Activated CD8-positive, alpha-beta T cell treated with anti-CD3 and anti-CD28 coated beads for 36 hours (primary cell): ENCODE results near the gene ABCD1. TPM values are rescaled to one million over a fixed set of nuclear protein-coding genes. Genes with fewer than 3 reads are reported as not detected.

Experiments used
- ATAC-seq: fragments of 200-7000 bp; cut with Tn5 transposase; one replicate; pipeline ENCODE4 v1.10.0; 2021; ENCODE audit warnings: mild to moderate bottlenecking, moderate library complexity
- CTCF ChIA-PET: fragments of 350-600 bp; sonication (Branson Sonifier 250); formaldehyde crosslinking; loops from one replicate; lab custom pipeline; 2021; ENCODE audit warnings: antibody characterized with exemption; lab: Charles Lee
- POLR2A ChIA-PET: fragments of 350-600 bp; sonication (Branson Sonifier 250); formaldehyde crosslinking; loops from one replicate; lab custom pipeline; 2021; ENCODE audit warnings: antibody characterized with exemption; lab: Charles Lee
- DNase-seq: peaks from one replicate; pipeline ENCODE4 v3.0.0-alpha.2; 2020
- H3K27ac Mint-ChIP-seq: one replicate; pipeline ENCODE4 v1.8.0; 2021; ENCODE audit warnings: mild to moderate bottlenecking, mixed read lengths
- H3K27me3 Mint-ChIP-seq: one replicate; pipeline ENCODE4 v1.8.0; 2021; ENCODE audit warnings: mixed read lengths
- H3K36me3 Mint-ChIP-seq: one replicate; pipeline ENCODE4 v1.8.0; 2021; ENCODE audit warnings: low read depth, mixed read lengths
- H3K4me1 Mint-ChIP-seq: one replicate; pipeline ENCODE4 v1.8.0; 2021; ENCODE audit warnings: low read depth, mixed read lengths
- H3K4me3 Mint-ChIP-seq: one replicate; pipeline ENCODE4 v1.8.0; 2021; ENCODE audit warnings: mild to moderate bottlenecking, moderate library complexity, mixed read lengths
- H3K9me3 Mint-ChIP-seq: one replicate; pipeline ENCODE4 v1.8.0; 2021; ENCODE audit warnings: mixed read lengths
- CTCF ChIP-seq: fragments of 200-600 bp; IDR thresholded peaks from one replicate; pipeline ENCODE4 v1.8.0; 2022; ENCODE audit warnings: antibody characterized with exemption, mild to moderate bottlenecking
- intact Hi-C: fragments of 100-400 bp; cut with micrococcal nuclease; formaldehyde crosslinking; loops from one replicate; pipeline ENCODE4 v1.10.0; 2022
- total RNA-seq, 2 experiments: library from RNA; stranded (reverse); gene quantifications; one replicate each; pipeline ENCODE4 v1.2.3, GENCODE V29; 2021

The ABCD1 gene
- total RNA-seq, 2 experiments from 2014 or later: 3.9 to 4.4 TPM

- DNase-seq (peak; percentile 27), ATAC-seq (peak; percentile 1)
- H3K27me3 Mint-ChIP-seq: no peaks in the 10 kb centered on the region
- peaks cover 19% of the 10 kb centered on the region for H3K4me1 Mint-ChIP-seq
- no peak for TF ChIP-seq CTCF
- peaks cover 18% of the 10 kb centered on the region for H3K36me3 Mint-ChIP-seq
- peak overlapping the region; percentile 65 for H3K4me3 Mint-ChIP-seq
- ChIA-PET POLR2A (interaction anchor here (1.2 kb wide), 1 partner anchor 69 kb away, joined by 3 read pairs; the partner anchor contains the start of genes IDH3G and SSR4), CTCF (no interaction called here)
- H3K27ac Mint-ChIP-seq: no peak overlapping the region
- intact Hi-C loops: no loop called here
- no peaks in the 10 kb centered on the region for H3K9me3 Mint-ChIP-seq
Measured at GRCh38 chrX:153725039-153725831, 579 bp downstream of the ABCD1 start.

GRCh38 chrX:153725832-153726285 is 1.2 kb downstream of the ABCD1 start:
- Mint-ChIP-seq H3K27ac (no peak overlapping the region), H3K36me3 (peaks cover 13% of the 10 kb centered on the region), H3K4me3 (peak overlapping the region; percentile 56), H3K27me3 (no peaks in the 10 kb centered on the region), H3K4me1 (peaks cover 17% of the 10 kb centered on the region), H3K9me3 (no peaks in the 10 kb centered on the region)
- POLR2A ChIA-PET: interaction anchor here (0.6 to 1.2 kb wide), 2 partner anchors 68 to 163 kb away, joined by 3 to 4 read pairs; partner anchors contain the start of genes IDH3G and SSR4
- no peak for ATAC-seq
- DNase-seq: no peak
- CTCF ChIA-PET: no interaction called here
- TF ChIP-seq CTCF: no peak
- intact Hi-C loops: no loop called here

- no peak for ATAC-seq
- CTCF ChIA-PET: interaction anchor here (1.1 kb wide), 1 partner anchor 28 kb away, joined by 3 read pairs; no protein-coding TSS in a partner anchor
Measured at GRCh38 chrX:153726286-153727122, 1.8 kb downstream of the ABCD1 start.

GRCh38 chrX:153727123-153727931 is 2.7 kb downstream of the ABCD1 start:
- ChIA-PET POLR2A (no interaction called here), CTCF (interaction anchor here (1.0 to 1.1 kb wide), 2 partner anchors 27 to 37 kb away, joined by 3 read pairs; partner anchors contain the start of gene PLXNB3)
- peaks cover 21% of the 10 kb centered on the region for H3K4me1 Mint-ChIP-seq
- H3K9me3 Mint-ChIP-seq: peaks cover 5% of the 10 kb centered on the region
- ATAC-seq (no peak), DNase-seq (no peak)
- TF ChIP-seq CTCF: no peak
- peaks cover 10% of the 10 kb centered on the region for H3K36me3 Mint-ChIP-seq
- H3K27ac Mint-ChIP-seq: no peak overlapping the region
- H3K27me3 Mint-ChIP-seq: no peaks in the 10 kb centered on the region
- intact Hi-C loops: no loop called here
- peak overlapping the region; percentile 56 for H3K4me3 Mint-ChIP-seq

More at GRCh38 chrX:153726286-153727122, 1.8 kb downstream of the ABCD1 start:
- H3K9me3 Mint-ChIP-seq: peaks cover under 1% of the 10 kb centered on the region
- DNase-seq: peak; percentile 56
- POLR2A ChIA-PET: interaction anchor here (0.6 to 1.2 kb wide), 2 partner anchors 68 to 163 kb away, joined by 3 to 4 read pairs; partner anchors contain the start of genes IDH3G and SSR4
- intact Hi-C loops: no loop called here
- H3K4me1 Mint-ChIP-seq: peaks cover 22% of the 10 kb centered on the region
- H3K27me3 Mint-ChIP-seq: no peaks in the 10 kb centered on the region
- no peak overlapping the region for H3K27ac Mint-ChIP-seq
- no peak for TF ChIP-seq CTCF
- H3K4me3 Mint-ChIP-seq: peak overlapping the region; percentile 56
- H3K36me3 Mint-ChIP-seq: peaks cover 12% of the 10 kb centered on the region
